AG09319 (cell line): ENCODE results near the gene SNPH.

Experiments used
- DNase-seq: peaks from one replicate; pipeline ENCODE4 v3.0.0-alpha.2; 2010; ENCODE audit warnings: low read depth; ENCODE audit errors: extremely low read depth
- CTCF ChIP-seq: IDR thresholded peaks from 2 replicates; pipeline ENCODE4 v1.5.1; 2011; ENCODE audit warnings: low read depth, mild to moderate bottlenecking, inconsistent platforms, low read length, moderate library complexity

The SNPH gene

DNA sequence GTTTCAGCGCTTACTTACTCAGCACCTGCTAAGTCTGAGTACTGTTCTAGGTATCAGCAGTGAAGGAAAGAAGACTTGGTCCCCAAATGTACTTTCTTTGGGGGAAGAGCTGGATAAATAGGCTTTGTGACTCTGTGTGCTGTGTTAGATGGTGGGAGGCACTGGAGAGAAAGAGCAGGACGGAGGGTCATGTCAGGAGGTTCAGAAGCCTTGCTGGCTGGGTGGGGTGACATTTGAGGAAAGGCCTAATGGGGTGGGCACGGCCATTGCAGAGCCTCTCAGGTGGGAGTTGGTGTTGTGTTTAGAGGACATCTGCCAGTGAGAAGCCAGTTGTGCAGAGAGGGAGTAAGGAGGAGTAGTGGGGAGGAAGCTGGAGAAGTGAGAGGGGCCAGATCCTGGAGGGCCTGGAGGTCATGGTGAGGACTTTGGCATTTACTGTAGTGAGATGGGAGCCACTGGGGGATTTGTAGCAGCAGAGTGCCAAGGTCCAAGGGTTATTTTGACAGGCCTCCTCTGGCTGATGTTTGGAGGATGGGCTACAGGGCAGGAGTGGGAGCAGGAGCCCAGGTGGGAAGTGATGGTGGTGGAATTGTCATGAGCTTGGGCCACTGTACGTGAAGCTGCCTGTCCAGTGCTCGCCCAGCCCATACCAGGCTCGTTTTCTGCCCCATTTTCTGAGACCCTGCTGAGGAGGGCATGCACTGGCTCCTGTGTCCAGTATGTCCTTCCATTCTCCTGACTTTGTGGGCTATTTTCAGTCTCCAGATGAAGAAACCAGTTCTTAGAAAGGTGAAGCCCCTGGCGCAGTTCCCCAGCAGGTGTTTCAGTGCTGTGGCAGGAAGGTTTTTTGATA lies 62.0 kb downstream of the SNPH start:
- DNase-seq: no peak
- no peak for TF ChIP-seq CTCF

DNA sequence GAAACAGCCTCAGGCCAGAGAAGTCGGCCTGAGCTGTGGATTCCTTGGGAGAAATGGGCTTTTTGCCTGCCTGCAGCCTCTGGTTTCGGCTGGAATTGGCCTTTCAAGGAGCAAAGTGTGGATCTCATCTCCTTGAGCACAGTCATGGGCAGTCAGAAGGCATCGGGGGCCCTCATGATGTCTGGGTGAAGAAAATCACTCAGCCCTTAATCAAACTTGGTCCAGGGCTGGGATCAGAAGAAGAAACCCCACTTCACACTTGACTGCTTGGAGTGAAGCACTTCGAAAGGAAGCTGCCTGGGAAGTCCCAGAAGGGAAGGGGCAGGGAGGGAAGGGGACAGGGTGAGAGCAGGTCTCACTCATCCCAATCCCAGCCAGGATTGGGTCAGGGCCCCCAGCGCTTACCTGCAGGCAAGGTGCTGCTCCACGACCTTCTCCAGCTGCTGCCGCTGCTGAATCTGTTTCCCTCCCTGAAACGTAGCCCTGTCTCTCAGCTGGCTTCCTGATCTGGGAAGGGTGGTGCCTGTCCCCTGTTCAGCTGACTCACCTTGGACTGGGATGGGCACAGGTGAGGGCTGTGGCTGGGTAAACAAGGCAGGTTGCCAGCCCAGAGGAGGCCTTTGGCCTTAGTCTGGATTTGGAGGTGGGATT lies 62.7 kb downstream of the SNPH start, which contains the start of gene SDCBP2:
Gene SDCBP2, minus strand, starts transcription at position 460 of the 651 bp plus-strand sequence. CDS start 8,723 bp downstream, outside the sequence.
- TF ChIP-seq CTCF: no peak
- no peak for DNase-seq

- no peak for DNase-seq
- TF ChIP-seq CTCF: no peak
These were observed 64.2 kb downstream of the SNPH start for GRCh38 chr20:1330075-1330830.

DNA sequence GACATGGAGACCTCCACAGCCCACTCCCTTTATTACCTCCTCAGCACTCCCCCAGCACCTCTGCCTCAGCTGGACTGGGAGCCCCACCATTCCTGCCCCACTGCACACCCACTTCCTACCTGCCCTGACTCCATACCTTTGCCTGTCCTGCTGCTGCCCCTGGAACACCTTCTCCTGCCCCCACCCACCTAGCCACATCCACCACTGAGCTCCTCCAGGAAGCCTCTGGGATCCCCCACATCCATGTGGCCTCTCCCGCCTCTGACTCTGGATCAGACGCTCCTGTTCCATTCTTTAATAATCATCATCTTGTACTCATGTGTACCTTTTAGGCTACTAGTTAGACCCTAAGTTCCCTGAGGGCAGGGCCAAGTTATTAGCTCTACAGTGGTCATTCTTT lies 65.0 kb downstream of the SNPH start:
- no peak for DNase-seq
- TF ChIP-seq CTCF: no peak

- DNase-seq: no peak
- TF ChIP-seq CTCF: no peak
These were observed 65.8 kb downstream of the SNPH start for GRCh38 chr20:1331801-1332453.

- DNase-seq: no peak
- no peak for TF ChIP-seq CTCF
These were observed 66.7 kb downstream of the SNPH start for GRCh38 chr20:1332749-1333300.
